SU-DHL-6 (cell line): Measurements from ENCODE around the gene TNIP1.

Source experiments
- H2AFZ ChIP-seq: fragments of 200-600 bp; sonication (generic); 2 replicates; pipeline ENCODE4 v1.6.1; 2014; ENCODE audit warnings: low read depth, mild to moderate bottlenecking, moderate library complexity, mixed read lengths, antibody characterized with exemption, low read length; ENCODE audit not compliant: severe bottlenecking
- H3F3A ChIP-seq: fragments of 200-600 bp; shearing (Covaris generic); 2 replicates; pipeline ENCODE4 v1.6.0; 2016; ENCODE audit warnings: antibody characterized with exemption, mild to moderate bottlenecking; ENCODE audit not compliant: insufficient read depth
- H3K27ac ChIP-seq: fragments of 200-600 bp; sonication (generic); 2 replicates; pipeline ENCODE4 v1.5.1; 2016; ENCODE audit warnings: low read depth, mild to moderate bottlenecking, low read length, moderate library complexity, mixed read lengths
- H3K27me3 ChIP-seq: fragments of 200-600 bp; sonication (generic), shearing (Covaris generic); 2 replicates; pipeline ENCODE4 v1.6.0; 2014; ENCODE audit warnings: mild to moderate bottlenecking, low read length
- H3K36me3 ChIP-seq: fragments of 200-600 bp; sonication (generic); 2 replicates; pipeline ENCODE4 v1.6.1; 2014; ENCODE audit warnings: mild to moderate bottlenecking, low read length, mixed read lengths
- H3K4me2 ChIP-seq: fragments of 300-600, 200-600 bp; shearing (Covaris generic), sonication (generic); 2 replicates; pipeline ENCODE4 v1.6.0; 2014; ENCODE audit warnings: low read length, low read depth, mild to moderate bottlenecking; ENCODE audit not compliant: poor library complexity, severe bottlenecking
- H3K4me3 ChIP-seq: fragments of 200-600 bp; sonication (generic); 2 replicates; pipeline ENCODE4 v1.5.1; 2014; ENCODE audit warnings: antibody characterized with exemption, low read length, mild to moderate bottlenecking, mixed read lengths; ENCODE audit not compliant: insufficient read depth, poor library complexity, severe bottlenecking
- H3K79me2 ChIP-seq: fragments of 200-600 bp; sonication (generic); 2 replicates; pipeline ENCODE4 v1.6.1; 2014; ENCODE audit warnings: mild to moderate bottlenecking, low read length, moderate library complexity; ENCODE audit not compliant: insufficient read depth
- H3K9ac ChIP-seq: fragments of 200-600 bp; sonication (generic); 2 replicates; pipeline ENCODE4 v1.7.0; 2014; ENCODE audit warnings: mild to moderate bottlenecking, low read length
- H3K9me2 ChIP-seq: fragments of 200-600 bp; sonication (generic); replicated peaks from 2 replicates; pipeline ENCODE4 v1.6.1; 2014; ENCODE audit warnings: low read length; ENCODE audit not compliant: insufficient read depth
- H3K9me3 ChIP-seq: fragments of 200-600 bp; sonication (generic); 2 replicates; pipeline ENCODE4 v1.6.1; 2014; ENCODE audit warnings: low read length, mixed read lengths; ENCODE audit not compliant: insufficient read depth
- H4K20me1 ChIP-seq: fragments of 200-600 bp; sonication (generic); 2 replicates; pipeline ENCODE4 v1.6.1; 2014; ENCODE audit warnings: low read depth, mild to moderate bottlenecking, antibody characterized with exemption, low read length, moderate library complexity, mixed read lengths
- CTCF ChIP-seq: fragments of 200-600 bp; sonication (generic); IDR thresholded peaks from one replicate; pipeline ENCODE4 v1.5.1; 2017; ENCODE audit warnings: antibody characterized with exemption, mild to moderate bottlenecking, low read length, moderate library complexity; ENCODE audit not compliant: insufficient read depth, poor library complexity, severe bottlenecking
- EZH2phosphoT487 ChIP-seq: fragments of 200-600 bp; sonication (generic), shearing (Covaris generic); conservative IDR thresholded peaks from 2 replicates; pipeline ENCODE4 v1.6.1; 2018; ENCODE audit warnings: mild to moderate bottlenecking, antibody characterized with exemption, low read length, moderate library complexity, mixed read lengths

TNIP1 gene

GRCh38 chr5:151024440-151025249 is 56.2 kb downstream of the TNIP1 start:
- H3K9me2 ChIP-seq: no peaks in the 10 kb centered on the region
- no peak overlapping the region for H2AFZ ChIP-seq
- H3K9ac ChIP-seq: no peak overlapping the region
- no peaks in the 10 kb centered on the region for H3K27me3 ChIP-seq
- H3K36me3 ChIP-seq: no peaks in the 10 kb centered on the region
- H4K20me1 ChIP-seq: no peaks in the 10 kb centered on the region
- H3F3A ChIP-seq: no peaks in the 10 kb centered on the region
- H3K79me2 ChIP-seq: no peaks in the 10 kb centered on the region
- H3K4me3 ChIP-seq: no peak overlapping the region
- H3K27ac ChIP-seq: no peak overlapping the region
- H3K4me2 ChIP-seq: no peak overlapping the region
- H3K9me3 ChIP-seq: no peaks in the 10 kb centered on the region
- TF ChIP-seq EZH2phosphoT487 (no peak), CTCF (no peak)

DNA sequence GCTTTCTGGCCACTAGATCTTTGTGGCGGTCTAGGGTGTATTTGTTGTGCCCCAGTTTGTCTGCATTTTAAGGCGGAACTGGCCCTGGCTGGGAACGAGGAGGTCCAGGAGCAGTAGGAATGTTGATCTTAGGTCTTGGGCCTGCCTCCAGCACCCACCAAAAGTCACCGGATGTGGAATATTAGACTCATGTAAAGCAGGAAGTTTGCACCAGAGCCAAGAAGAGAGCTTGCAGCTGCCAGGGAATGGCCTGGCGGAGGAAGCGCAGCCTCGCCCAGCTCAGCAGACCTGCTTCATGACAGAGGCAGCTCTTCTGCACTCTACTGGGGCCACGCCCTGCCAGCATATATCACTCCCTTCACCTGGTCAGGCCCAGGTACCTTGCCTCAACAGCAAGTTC is 57.2 kb downstream of the TNIP1 start:
- H3K4me2 ChIP-seq: no peak overlapping the region
- no peaks in the 10 kb centered on the region for H3K9me2 ChIP-seq
- H3K9me3 ChIP-seq: no peaks in the 10 kb centered on the region
- H3F3A ChIP-seq: no peaks in the 10 kb centered on the region
- no peak overlapping the region for H3K4me3 ChIP-seq
- no peaks in the 10 kb centered on the region for H4K20me1 ChIP-seq
- H3K79me2 ChIP-seq: no peaks in the 10 kb centered on the region
- H3K27me3 ChIP-seq: no peaks in the 10 kb centered on the region
- no peak overlapping the region for H3K27ac ChIP-seq
- no peak for TF ChIP-seq EZH2phosphoT487
- no peak for TF ChIP-seq CTCF
- H3K9ac ChIP-seq: no peak overlapping the region
- H3K36me3 ChIP-seq: no peaks in the 10 kb centered on the region
- no peak overlapping the region for H2AFZ ChIP-seq

- no peak overlapping the region for H3K4me2 ChIP-seq
- no peaks in the 10 kb centered on the region for H3K9me3 ChIP-seq
- no peak overlapping the region for H3K9ac ChIP-seq
- no peaks in the 10 kb centered on the region for H4K20me1 ChIP-seq
- H2AFZ ChIP-seq: no peak overlapping the region
- no peaks in the 10 kb centered on the region for H3K9me2 ChIP-seq
- no peaks in the 10 kb centered on the region for H3K36me3 ChIP-seq
- no peaks in the 10 kb centered on the region for H3K27me3 ChIP-seq
- no peaks in the 10 kb centered on the region for H3K79me2 ChIP-seq
- no peaks in the 10 kb centered on the region for H3F3A ChIP-seq
- no peak overlapping the region for H3K4me3 ChIP-seq
- no peak overlapping the region for H3K27ac ChIP-seq
- no peak for TF ChIP-seq EZH2phosphoT487
- TF ChIP-seq CTCF: no peak
Measured at GRCh38 chr5:151023047-151023615, 57.7 kb downstream of the TNIP1 start.
